IPS DF 4.7 (cell line): ENCODE data around the gene ZXDC.

Experiments
- DNase-seq: peaks from one replicate; pipeline ENCODE4 v3.0.0-alpha.2; 2013; ENCODE audit warnings: low spot score; ENCODE audit errors: extremely low read depth

The ZXDC gene

DNA sequence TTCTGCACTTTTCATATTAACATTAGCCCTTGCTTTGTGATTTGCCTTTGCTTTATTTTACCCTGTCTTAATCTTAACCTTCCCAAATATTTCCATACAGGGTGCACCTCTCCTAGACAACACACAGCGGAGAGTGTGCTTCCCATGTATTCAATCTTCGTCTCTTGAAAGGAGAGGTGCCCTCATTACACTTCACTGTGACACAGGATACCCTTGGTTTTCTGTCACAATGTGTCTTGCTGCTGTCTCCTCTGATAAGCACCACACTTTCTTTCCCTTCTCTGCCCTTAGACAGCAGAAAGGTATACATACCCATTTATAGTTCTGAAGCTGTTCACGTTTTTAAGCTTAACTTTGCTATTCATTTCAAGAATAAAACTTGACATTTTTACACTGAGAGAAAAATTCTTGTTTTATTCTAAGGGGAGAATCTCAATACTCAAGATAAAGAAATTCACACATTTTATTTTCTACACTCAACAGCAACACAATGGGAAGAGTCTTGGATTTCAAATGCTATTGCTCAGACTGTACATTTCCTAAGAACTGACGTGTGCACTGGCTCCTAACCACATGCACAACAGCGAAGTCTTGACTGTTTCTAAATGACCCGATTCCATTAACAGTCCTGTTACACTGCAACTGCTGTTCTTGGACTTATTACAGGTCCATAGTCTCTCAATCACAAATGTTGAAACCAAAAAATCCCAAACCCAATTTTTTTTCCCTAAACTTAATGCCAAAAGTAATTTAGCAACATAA, 21.1 kb downstream of the ZXDC start:
- no peak for DNase-seq

DNA sequence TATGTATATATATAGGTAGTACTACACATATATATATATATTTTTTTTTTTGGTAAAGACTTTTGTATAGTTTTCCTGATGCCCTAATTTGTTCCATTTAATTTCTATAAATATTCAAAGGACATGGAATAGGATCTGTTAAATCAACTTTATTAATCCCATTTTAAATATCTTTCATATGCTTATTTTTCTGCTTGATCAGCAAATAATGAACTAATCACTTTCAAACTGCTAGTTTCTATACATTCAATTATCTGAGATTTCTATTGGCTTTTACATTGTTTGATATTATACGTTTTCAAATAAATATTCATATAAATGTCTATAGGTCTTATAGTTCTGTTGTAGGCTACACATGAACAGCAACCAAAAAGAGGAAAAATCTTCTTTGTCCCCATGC, 21.7 kb downstream of the ZXDC start:
- no peak for DNase-seq

DNA sequence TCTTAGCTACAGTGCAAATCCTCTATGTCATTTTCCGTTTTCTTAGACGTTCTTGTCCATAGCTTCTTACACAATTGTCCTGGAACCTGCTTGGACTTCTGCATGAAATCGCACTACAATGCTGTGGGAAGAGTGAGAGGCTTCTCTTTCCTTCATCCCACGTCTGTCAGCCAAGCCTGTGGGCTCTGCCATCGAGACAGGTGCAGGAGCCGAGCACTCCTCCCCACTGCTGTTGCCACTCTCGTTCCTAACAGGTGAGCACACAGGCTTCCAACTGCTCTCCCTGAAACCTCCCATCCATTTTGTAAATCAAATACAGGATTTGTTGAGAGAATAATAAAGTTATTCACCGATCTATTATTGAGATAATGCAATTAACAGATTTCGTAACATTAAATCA, 23.5 kb downstream of the ZXDC start:
- DNase-seq = no peak

DNA sequence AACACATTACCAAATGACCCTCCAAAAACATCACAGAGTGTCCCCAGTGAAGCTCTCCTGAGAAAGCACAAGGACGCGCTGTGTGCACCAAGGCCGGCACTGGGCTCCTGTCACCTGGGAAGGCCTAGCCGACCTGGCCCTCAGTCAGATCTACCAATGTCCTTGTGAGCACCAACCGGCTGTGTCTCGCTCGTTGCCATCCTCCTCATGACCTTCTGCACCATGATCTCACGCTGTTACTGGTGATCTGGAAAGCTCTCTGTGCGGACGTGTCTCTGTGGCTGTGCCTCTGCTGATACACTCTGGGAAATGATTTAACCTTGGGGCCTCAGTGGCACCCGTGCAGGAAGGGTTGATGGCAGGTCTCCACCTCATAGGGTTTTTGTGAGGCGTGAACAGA, 24.2 kb downstream of the ZXDC start:
- DNase-seq = no peak

- no peak for DNase-seq
Observed at GRCh38 chr3:126450744-126451143, 24.9 kb downstream of the ZXDC start.

- no peak for DNase-seq
Observed at GRCh38 chr3:126450219-126450618, 25.5 kb downstream of the ZXDC start.

DNA sequence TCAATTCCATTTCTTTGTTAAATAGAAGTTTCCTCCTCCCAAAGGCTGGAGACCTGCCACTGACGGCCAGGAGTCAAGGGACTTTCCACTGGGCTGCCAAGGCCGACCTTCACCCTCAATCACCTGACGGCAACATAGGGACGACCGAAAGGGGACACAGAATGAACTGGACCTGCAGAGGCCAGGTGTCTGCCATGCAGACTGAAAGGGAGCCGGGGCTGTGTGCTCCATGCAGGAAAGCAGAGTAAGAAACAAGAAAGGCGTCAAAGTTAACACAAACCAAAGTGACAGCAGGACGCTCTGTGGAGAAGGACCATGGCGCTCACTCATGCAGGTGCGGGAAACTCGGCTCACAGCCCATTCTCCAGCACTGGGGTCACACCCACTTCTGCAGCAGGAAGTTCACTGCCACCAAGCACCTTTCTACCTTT, 26.1 kb downstream of the ZXDC start:
- no peak for DNase-seq

DNA sequence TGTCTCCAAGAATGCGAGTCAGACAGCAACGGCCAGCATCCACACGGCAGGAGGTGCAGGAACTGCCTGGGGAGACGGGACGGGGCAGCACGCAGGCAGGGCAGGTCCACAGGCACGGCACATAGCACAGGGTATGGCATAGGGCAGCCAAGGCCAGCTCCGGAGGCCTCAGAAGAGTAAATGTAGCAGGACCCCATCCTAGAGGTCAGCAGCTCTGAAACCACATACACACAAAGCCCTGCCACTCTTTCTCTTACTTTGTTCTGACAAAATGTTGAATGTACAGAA, 26.9 kb downstream of the ZXDC start:
- no peak for DNase-seq

- DNase-seq = no peak
Observed at GRCh38 chr3:126448136-126448892, 27.4 kb downstream of the ZXDC start.

DNA sequence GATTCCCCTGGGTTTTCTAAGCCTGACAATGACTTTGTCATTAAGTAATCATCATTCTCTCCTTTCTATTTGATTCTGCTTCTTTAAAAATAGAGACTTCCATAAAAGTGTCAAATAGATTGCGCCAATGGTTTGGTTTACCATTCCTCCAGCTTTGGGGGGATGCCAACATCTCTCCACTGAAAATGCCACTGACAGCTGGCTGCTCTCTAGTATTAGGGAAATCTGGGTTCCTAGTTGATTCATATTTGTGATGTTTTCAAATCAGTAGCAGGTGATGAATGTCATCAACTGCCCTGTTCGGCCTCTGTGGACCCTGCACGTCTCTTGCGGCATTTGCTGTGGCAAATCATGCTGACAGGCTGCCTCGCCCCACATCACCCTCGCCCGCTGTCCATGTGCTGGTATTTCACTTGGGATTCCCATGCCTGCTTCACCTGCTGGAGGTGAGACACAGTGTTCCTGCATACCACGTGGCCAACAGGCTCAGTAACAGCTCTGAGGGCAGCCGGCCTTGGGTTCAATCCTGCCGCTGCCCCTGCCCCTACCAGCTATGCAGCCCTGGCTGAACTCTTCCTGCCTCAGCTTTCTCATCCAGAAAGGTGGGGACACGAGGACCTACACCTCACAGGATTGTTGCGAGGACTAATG, 28.1 kb downstream of the ZXDC start:
- no peak for DNase-seq

GRCh38 chr3:126446791-126447190, 28.9 kb downstream of the ZXDC start:
- no peak for DNase-seq

DNA sequence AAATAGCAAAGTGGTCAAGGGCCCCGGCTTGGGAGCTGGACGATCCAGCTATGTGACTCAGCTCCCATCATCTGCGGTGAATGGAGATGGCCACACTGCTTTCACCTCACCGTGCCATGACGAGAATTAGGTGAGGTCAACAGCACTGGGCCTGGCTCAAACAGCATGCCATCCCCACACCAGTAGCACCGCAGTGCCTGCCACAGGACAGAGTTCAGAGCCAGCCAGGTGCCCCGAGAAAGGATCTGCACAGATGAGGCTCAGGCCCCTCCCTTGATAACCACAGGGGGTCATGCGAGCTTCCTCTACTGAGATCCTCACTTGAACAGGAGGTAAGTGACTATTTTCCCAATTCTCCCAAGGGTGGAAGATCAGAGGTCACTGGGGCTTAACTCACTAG, 29.4 kb downstream of the ZXDC start:
- no peak for DNase-seq

DNA sequence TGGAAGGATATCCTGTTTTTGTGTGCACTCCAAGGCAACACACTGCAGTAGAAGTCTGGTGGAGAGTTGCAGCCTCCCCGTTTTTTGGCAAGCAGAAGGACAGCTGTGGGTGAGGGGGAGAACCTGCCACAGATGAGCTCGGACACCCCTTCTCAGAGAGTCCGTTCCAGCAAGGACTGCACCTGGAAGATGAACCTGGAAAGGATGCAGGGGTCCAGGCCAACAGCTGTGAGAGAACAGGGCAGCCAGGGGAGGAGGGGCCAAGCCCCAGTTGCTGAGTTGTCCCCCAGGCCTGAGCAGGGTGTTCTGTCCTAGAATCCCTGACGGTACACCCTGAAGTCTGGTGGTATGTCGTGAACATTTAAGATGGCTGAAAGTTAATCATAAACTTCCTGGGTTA, 30.2 kb downstream of the ZXDC start:
- no peak for DNase-seq

DNA sequence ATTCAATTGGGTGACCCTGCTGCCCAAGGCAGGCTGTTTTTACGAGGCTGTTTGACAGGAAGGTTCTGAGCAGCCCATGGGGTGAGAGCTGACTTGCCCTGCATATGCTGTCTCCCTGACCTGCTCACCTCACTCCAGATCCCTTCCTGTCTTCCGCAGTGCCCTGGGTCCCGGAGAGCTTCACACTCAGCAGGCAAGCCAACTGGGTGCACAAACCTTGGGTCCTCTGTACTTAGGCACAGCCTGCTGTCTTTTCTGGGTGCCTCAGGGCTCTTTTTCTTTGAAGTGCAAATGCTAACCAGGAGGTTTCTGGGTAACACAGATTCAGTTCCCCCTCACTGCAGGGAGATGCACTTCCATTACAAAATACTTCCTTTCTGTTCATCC, 32.8 kb downstream of the ZXDC start:
- DNase-seq = no peak

DNA sequence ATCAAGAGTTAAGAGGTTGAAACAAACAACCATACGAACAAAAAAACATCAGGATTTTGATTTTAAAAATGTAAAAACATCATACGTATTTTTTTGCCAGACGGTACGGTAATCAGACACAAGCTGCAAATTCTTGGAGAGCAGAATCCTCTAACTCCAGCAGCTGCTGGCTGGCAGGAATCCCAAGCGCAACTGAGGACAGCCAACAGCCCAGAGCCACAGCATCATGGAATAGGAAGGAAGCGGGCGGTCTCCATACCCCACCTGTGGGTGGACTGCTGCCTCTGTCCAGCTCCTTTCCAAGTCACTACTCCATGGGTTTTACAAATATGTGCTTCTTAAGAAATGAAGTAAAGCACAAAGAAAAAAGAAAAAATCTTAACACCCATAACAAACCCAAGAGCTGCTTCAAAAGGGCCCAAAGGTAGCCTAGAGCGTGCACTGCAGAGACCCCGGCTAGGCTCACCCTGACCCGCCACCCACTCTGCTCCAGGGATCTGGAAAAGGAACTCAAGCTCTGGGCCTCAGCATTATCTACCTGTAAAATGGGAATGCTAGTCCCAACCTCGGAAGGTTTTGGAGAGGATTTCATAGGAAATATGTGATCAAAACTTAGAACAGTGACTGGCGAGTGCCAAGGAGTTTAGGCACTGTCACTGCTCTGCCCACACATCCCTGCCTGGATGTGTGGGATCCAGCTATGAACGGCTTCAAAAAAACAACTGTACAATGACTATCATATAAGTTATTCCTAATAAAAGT, 33.4 kb downstream of the ZXDC start:
- DNase-seq = no peak

DNA sequence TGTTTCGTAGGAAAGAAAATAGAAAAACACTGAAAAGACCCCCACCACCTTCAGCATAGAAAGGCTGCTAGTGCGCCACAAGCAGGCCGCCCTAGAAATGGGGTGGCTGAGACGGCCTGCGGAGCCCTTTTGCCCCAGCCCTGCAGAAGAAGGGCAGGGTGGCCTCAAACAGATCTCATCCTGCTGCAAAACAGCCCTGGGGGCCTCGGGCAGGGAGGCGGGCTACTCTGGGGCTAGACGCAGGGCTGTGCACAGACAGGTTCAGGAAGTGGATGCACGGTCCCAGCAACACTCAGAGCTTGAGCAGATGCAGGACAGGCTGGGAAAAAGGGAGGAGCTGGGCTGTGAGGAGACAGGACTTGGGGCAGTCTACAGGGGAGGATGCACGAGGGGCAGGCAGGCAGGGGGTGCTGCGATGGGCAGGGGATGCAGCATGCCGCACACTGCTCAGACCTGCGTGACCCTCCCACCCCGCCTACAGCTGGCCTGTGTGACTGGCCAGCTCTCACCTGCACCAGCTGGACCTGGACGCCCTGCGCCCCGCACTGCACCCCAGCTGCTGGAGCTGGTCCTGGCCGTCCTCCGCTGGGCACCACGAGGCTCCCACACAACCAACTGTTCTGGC, 34.3 kb downstream of the ZXDC start:
- no peak for DNase-seq

- DNase-seq = no peak
Observed at GRCh38 chr3:126440709-126440995, 35.0 kb downstream of the ZXDC start.

- DNase-seq = no peak
Observed at GRCh38 chr3:126439968-126440708, 35.6 kb downstream of the ZXDC start.

DNA sequence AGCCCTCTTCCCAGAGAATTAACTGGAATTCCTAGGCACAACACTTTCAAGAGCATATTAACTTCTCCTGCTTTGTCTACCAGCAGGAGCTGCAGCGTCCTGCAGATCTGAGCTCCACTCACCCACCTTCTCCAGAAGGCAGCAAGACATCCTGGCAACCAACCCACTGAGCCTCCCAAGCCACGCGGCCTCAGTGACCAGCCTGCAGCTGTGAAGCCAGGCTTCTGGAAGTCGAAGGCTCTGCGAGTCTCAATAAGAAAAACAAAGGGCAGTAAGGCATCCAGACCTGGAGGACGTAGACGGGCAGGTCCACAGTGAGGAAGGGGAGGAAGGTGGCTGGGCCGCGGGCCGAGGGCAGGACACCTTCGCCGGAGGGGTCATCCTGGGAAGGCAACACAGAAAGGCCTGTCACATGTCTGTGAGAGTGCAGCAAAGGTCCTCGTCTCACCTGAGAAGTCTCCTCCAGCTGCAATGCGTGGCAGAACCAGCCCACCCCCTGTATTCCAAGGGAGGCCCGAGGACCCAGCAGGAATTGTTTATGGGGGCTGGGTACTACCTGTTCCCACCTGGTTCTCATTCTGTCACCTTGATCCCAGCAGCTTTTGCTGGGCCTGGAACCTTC, 36.2 kb downstream of the ZXDC start:
- no peak for DNase-seq

DNA sequence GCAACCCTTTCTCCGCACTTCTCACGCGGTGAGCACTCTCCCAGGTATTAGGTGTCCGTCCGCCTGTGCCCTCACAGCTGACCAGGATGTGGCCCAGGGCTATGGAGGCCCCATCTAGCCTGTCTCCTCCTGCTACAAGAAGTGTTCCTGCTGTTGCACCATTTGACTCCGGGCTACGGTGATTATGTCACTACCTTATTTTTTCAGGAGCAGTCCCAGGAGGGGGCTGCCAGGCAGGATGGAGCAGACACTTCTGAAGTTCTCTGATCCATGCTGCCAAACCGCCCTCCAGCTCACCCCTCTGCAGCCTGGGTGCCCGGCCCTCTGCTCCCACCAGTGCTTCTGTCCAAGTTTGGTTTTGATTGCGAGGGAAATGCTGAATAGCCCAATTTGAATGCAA, 36.9 kb downstream of the ZXDC start:
- DNase-seq = no peak

- no peak for DNase-seq
Observed at GRCh38 chr3:126438186-126438585, 37.5 kb downstream of the ZXDC start.
